IPS-18a (cell line): ENCODE data around the gene NPL.

Experiments used
- H3K27ac ChIP-seq: one replicate; pipeline ENCODE4 v1.5.1; 2013; ENCODE audit warnings: low read length
- H3K27me3 ChIP-seq: one replicate; pipeline ENCODE4 v1.6.1; 2013; ENCODE audit warnings: mild to moderate bottlenecking, low read length; ENCODE audit not compliant: control insufficient read depth, insufficient read depth
- H3K36me3 ChIP-seq: one replicate; pipeline ENCODE4 v1.6.1; 2013; ENCODE audit warnings: low read depth, low read length; ENCODE audit not compliant: control insufficient read depth
- H3K4me1 ChIP-seq: one replicate; pipeline ENCODE4 v1.6.1; 2013; ENCODE audit warnings: low read depth, low read length; ENCODE audit not compliant: control insufficient read depth
- H3K4me3 ChIP-seq: one replicate; pipeline ENCODE4 v1.5.1; 2013; ENCODE audit warnings: low read length
- H3K9ac ChIP-seq: one replicate; pipeline ENCODE4 v1.6.1; 2013; ENCODE audit warnings: mild to moderate bottlenecking, low read length, moderate library complexity
- H3K9me3 ChIP-seq: one replicate; pipeline ENCODE4 v1.6.1; 2013; ENCODE audit warnings: low read depth, low read length; ENCODE audit not compliant: control insufficient read depth

Gene NPL

GRCh38 chr1:182764029-182764727 lies 25.4 kb upstream of the NPL start:
- no peaks in the 10 kb centered on the region for H3K9me3 ChIP-seq
- no peak overlapping the region for H3K9ac ChIP-seq
- H3K4me1 ChIP-seq, result peaks cover 12% of the 10 kb centered on the region
- H3K27ac ChIP-seq, result no peak overlapping the region
- no peaks in the 10 kb centered on the region for H3K27me3 ChIP-seq
- no peaks in the 10 kb centered on the region for H3K36me3 ChIP-seq
- no peak overlapping the region for H3K4me3 ChIP-seq

- Histone ChIP-seq H3K9me3 (no peaks in the 10 kb centered on the region), H3K27ac (no peak overlapping the region), H3K9ac (no peak overlapping the region), H3K4me3 (no peak overlapping the region), H3K4me1 (peaks cover 12% of the 10 kb centered on the region), H3K36me3 (no peaks in the 10 kb centered on the region), H3K27me3 (no peaks in the 10 kb centered on the region)
Observed at GRCh38 chr1:182765391-182765790, 24.2 kb upstream of the NPL start.

GRCh38 chr1:182766050-182766449 lies 23.5 kb upstream of the NPL start:
- no peak overlapping the region for H3K27ac ChIP-seq
- H3K4me3 ChIP-seq, result no peak overlapping the region
- no peak overlapping the region for H3K9ac ChIP-seq
- H3K36me3 ChIP-seq, result no peaks in the 10 kb centered on the region
- H3K4me1 ChIP-seq, result peaks cover 13% of the 10 kb centered on the region
- H3K9me3 ChIP-seq, result no peaks in the 10 kb centered on the region
- H3K27me3 ChIP-seq, result no peaks in the 10 kb centered on the region

- H3K27ac ChIP-seq, result no peak overlapping the region
- H3K4me1 ChIP-seq, result peaks cover 20% of the 10 kb centered on the region
- H3K36me3 ChIP-seq, result no peaks in the 10 kb centered on the region
- H3K9me3 ChIP-seq, result no peaks in the 10 kb centered on the region
- no peak overlapping the region for H3K4me3 ChIP-seq
- H3K27me3 ChIP-seq, result no peaks in the 10 kb centered on the region
- no peak overlapping the region for H3K9ac ChIP-seq
Observed at GRCh38 chr1:182766881-182767645, 22.5 kb upstream of the NPL start.

GRCh38 chr1:182768963-182769362 lies 20.6 kb upstream of the NPL start:
- peaks cover 18% of the 10 kb centered on the region for H3K4me1 ChIP-seq
- no peak overlapping the region for H3K27ac ChIP-seq
- H3K36me3 ChIP-seq, result no peaks in the 10 kb centered on the region
- no peak overlapping the region for H3K4me3 ChIP-seq
- H3K9me3 ChIP-seq, result no peaks in the 10 kb centered on the region
- no peak overlapping the region for H3K9ac ChIP-seq
- no peaks in the 10 kb centered on the region for H3K27me3 ChIP-seq

GRCh38 chr1:182770232-182770631 lies 19.3 kb upstream of the NPL start:
- no peaks in the 10 kb centered on the region for H3K36me3 ChIP-seq
- no peak overlapping the region for H3K27ac ChIP-seq
- no peaks in the 10 kb centered on the region for H3K27me3 ChIP-seq
- no peak overlapping the region for H3K4me3 ChIP-seq
- no peaks in the 10 kb centered on the region for H3K9me3 ChIP-seq
- peaks cover 8% of the 10 kb centered on the region for H3K4me1 ChIP-seq
- no peak overlapping the region for H3K9ac ChIP-seq

- peaks cover 8% of the 10 kb centered on the region for H3K4me1 ChIP-seq
- H3K4me3 ChIP-seq, result peak overlapping the region; percentile 7
- no peaks in the 10 kb centered on the region for H3K36me3 ChIP-seq
- no peak overlapping the region for H3K9ac ChIP-seq
- H3K9me3 ChIP-seq, result no peaks in the 10 kb centered on the region
- H3K27me3 ChIP-seq, result no peaks in the 10 kb centered on the region
- H3K27ac ChIP-seq, result no peak overlapping the region
Observed at GRCh38 chr1:182771187-182771984, 18.2 kb upstream of the NPL start.

- Histone ChIP-seq H3K27ac (no peak overlapping the region), H3K36me3 (no peaks in the 10 kb centered on the region), H3K27me3 (no peaks in the 10 kb centered on the region), H3K4me1 (no peaks in the 10 kb centered on the region), H3K9ac (no peak overlapping the region), H3K9me3 (no peaks in the 10 kb centered on the region), H3K4me3 (no peak overlapping the region)
Observed at GRCh38 chr1:182777386-182777785, 12.2 kb upstream of the NPL start.

- Histone ChIP-seq H3K9ac (no peak overlapping the region), H3K36me3 (no peaks in the 10 kb centered on the region), H3K27ac (no peak overlapping the region), H3K9me3 (no peaks in the 10 kb centered on the region), H3K4me3 (no peak overlapping the region), H3K27me3 (no peaks in the 10 kb centered on the region), H3K4me1 (no peaks in the 10 kb centered on the region)
Observed at GRCh38 chr1:182778862-182779261, 10.7 kb upstream of the NPL start.

GRCh38 chr1:182779530-182779929 lies 10.0 kb upstream of the NPL start:
- H3K9me3 ChIP-seq, result no peaks in the 10 kb centered on the region
- H3K36me3 ChIP-seq, result no peaks in the 10 kb centered on the region

GRCh38 chr1:182781841-182782586 lies 7.6 kb upstream of the NPL start:
- H3K4me1 ChIP-seq, result no peaks in the 10 kb centered on the region
- peaks cover 2% of the 10 kb centered on the region for H3K27me3 ChIP-seq
- no peak overlapping the region for H3K27ac ChIP-seq
- H3K36me3 ChIP-seq, result no peaks in the 10 kb centered on the region
- H3K9ac ChIP-seq, result no peak overlapping the region
- H3K9me3 ChIP-seq, result no peaks in the 10 kb centered on the region
- H3K4me3 ChIP-seq, result no peak overlapping the region

More at GRCh38 chr1:182779530-182779929, 10.0 kb upstream of the NPL start:
- no peaks in the 10 kb centered on the region for H3K4me1 ChIP-seq
- no peak overlapping the region for H3K4me3 ChIP-seq
- no peak overlapping the region for H3K9ac ChIP-seq
- no peaks in the 10 kb centered on the region for H3K27me3 ChIP-seq
- no peak overlapping the region for H3K27ac ChIP-seq
